Measurements from ENCODE around the gene PIK3C2G.

PIK3C2G gene

DNA sequence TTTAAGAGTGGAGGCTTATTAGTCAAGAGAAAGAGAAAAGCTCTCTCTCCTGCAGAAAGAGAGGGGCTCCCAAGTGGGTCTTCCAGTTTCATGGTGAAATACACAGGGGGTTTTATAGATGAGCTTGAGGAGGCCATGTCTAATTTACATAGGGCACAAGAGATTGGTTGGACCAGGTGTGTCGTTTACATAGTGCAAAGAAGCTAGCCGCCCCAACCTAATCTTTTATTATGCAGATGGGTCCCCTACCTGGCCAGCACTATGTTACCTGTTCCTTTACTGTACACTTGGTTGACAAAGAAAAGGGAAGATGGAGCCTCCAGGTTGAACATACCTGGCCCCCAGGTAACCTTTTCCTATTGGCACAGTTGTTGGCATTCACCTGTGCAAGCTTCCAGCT is 195.0 kb downstream of the PIK3C2G start:
- no peak overlapping the region for H2AFZ ChIP-seq (ENCODE audit: low read depth, low read length)
- H2AK5ac ChIP-seq (ENCODE audit: low read length, severe bottlenecking), result no peak overlapping the region
- no peak overlapping the region for H3K4ac ChIP-seq (ENCODE audit: low read depth in 1 of 2, low read length in 2 of 2)
- H2BK15ac ChIP-seq (ENCODE audit: low read depth, poor library complexity, severe bottlenecking), result no peak overlapping the region
- no peak overlapping the region for H3K9ac ChIP-seq (ENCODE audit: low read length)
- H3K23ac ChIP-seq (ENCODE audit: low read length in 2 of 2), result no peak overlapping the region
- no peak overlapping the region for H2BK120ac ChIP-seq (ENCODE audit: low read depth, low read length)
- peaks cover 5% of the 10 kb centered on the region for H3K9me3 ChIP-seq (ENCODE audit: control insufficient read depth, low read length)
- H3K4me3 ChIP-seq (ENCODE audit: insufficient read depth in 1 of 2, low read depth in 1 of 2, low read length in 2 of 2), result no peak overlapping the region
- H2BK5ac ChIP-seq (ENCODE audit: low read depth, low read length, poor library complexity, severe bottlenecking), result no peak overlapping the region
- H2BK12ac ChIP-seq (ENCODE audit: low read length in 2 of 2), result no peak overlapping the region
- no peak overlapping the region for H3K27ac ChIP-seq (ENCODE audit: low read length, poor library complexity, severe bottlenecking)
- no peaks in the 10 kb centered on the region for H3K27me3 ChIP-seq (ENCODE audit: control insufficient read depth in 1 of 2, insufficient read depth in 1 of 2, low read length in 2 of 2)
- H3K18ac ChIP-seq (ENCODE audit: low read depth in 1 of 2, low read length in 2 of 2), result no peak overlapping the region
- no peak overlapping the region for H4K8ac ChIP-seq (ENCODE audit: low read length)
- H3K79me1 ChIP-seq (replicated peaks; ENCODE audit: low read length, poor library complexity, severe bottlenecking), result no peaks in the 10 kb centered on the region
- no peaks in the 10 kb centered on the region for H3K36me3 ChIP-seq (ENCODE audit: control insufficient read depth in 1 of 2, insufficient read depth in 2 of 2, low read depth in 1 of 2, low read length in 2 of 2)
- DNase-seq, result no peak
- H3K14ac ChIP-seq (ENCODE audit: low read length in 2 of 2), result no peak overlapping the region
- H3K4me1 ChIP-seq (ENCODE audit: control insufficient read depth, insufficient read depth, low read depth, low read length), result no peaks in the 10 kb centered on the region
- H4K91ac ChIP-seq (ENCODE audit: low read length), result no peak overlapping the region
- WGBS, result 68% methylated on average over 2 of the region's 2 CpGs
- H3K4me2 ChIP-seq (ENCODE audit: low read length, poor library complexity, severe bottlenecking), result no peak overlapping the region

DNA sequence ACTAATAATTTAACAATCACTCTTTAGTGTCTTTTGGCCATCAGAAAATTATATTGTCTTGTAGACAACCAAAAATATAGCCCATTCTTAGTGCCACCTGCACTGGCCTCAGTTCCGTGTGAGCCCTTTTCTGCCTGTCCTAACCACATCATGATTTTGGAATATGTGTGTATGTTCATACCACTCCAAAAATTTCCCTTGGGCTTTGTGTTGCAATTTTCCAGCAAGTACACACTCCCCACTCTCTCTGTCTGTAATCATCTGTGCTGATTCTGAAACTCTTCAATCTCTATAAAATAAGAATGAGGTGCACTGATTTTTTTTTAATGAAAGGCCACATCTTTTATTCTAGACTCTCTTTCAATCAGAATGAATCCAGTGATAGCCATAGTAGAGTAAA is 196.0 kb downstream of the PIK3C2G start:
- WGBS, result 80% methylated on average over 1 of the region's 1 CpG
- Histone ChIP-seq H2AFZ (ENCODE audit: low read depth, low read length) (no peak overlapping the region), H3K23ac (ENCODE audit: low read length in 2 of 2) (no peak overlapping the region), H2BK12ac (ENCODE audit: low read length in 2 of 2) (no peak overlapping the region), H3K4me1 (ENCODE audit: control insufficient read depth, insufficient read depth, low read depth, low read length) (no peaks in the 10 kb centered on the region), H2BK120ac (ENCODE audit: low read depth, low read length) (no peak overlapping the region), H3K79me1 (replicated peaks; ENCODE audit: low read length, poor library complexity, severe bottlenecking) (no peaks in the 10 kb centered on the region), H3K36me3 (ENCODE audit: control insufficient read depth in 1 of 2, insufficient read depth in 2 of 2, low read depth in 1 of 2, low read length in 2 of 2) (no peaks in the 10 kb centered on the region), H3K27ac (ENCODE audit: low read length, poor library complexity, severe bottlenecking) (no peak overlapping the region), H4K91ac (ENCODE audit: low read length) (no peak overlapping the region), H3K4me2 (ENCODE audit: low read length, poor library complexity, severe bottlenecking) (no peak overlapping the region), H3K9me3 (ENCODE audit: control insufficient read depth, low read length) (peaks cover 5% of the 10 kb centered on the region), H2BK5ac (ENCODE audit: low read depth, low read length, poor library complexity, severe bottlenecking) (no peak overlapping the region), H3K14ac (ENCODE audit: low read length in 2 of 2) (no peak overlapping the region), H3K4me3 (ENCODE audit: insufficient read depth in 1 of 2, low read depth in 1 of 2, low read length in 2 of 2) (no peak overlapping the region), H3K4ac (ENCODE audit: low read depth in 1 of 2, low read length in 2 of 2) (no peak overlapping the region), H3K9ac (ENCODE audit: low read length) (no peak overlapping the region), H4K8ac (ENCODE audit: low read length) (no peak overlapping the region), H2BK15ac (ENCODE audit: low read depth, poor library complexity, severe bottlenecking) (no peak overlapping the region), H3K18ac (ENCODE audit: low read depth in 1 of 2, low read length in 2 of 2) (no peak overlapping the region), H2AK5ac (ENCODE audit: low read length, severe bottlenecking) (no peak overlapping the region), H3K27me3 (ENCODE audit: control insufficient read depth in 1 of 2, insufficient read depth in 1 of 2, low read length in 2 of 2) (no peaks in the 10 kb centered on the region)
- no peak for DNase-seq

DNA sequence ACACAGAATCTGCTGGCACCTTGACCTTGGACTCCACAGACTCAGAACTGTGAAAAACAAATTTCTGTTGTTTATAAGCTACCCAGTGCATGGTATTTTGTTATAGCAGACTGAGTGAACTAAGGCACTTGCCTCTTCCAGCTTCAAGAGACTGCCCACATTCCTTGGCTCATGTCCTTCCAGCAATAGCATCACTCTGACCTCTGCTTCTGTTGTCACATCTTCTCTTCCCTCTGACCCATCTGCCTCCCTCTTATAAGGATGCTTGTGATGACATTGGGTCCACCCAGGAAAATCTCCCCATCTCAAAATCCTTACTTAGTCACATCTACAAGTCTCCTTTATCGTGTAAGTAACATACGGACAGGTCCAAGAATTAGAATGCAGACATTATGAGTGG is 200.4 kb downstream of the PIK3C2G start:
- no peak overlapping the region for H3K4me2 ChIP-seq (ENCODE audit: low read length, poor library complexity, severe bottlenecking)
- no peak overlapping the region for H4K91ac ChIP-seq (ENCODE audit: low read length)
- no peaks in the 10 kb centered on the region for H3K79me1 ChIP-seq (replicated peaks; ENCODE audit: low read length, poor library complexity, severe bottlenecking)
- no peak overlapping the region for H3K23ac ChIP-seq (ENCODE audit: low read length in 2 of 2)
- no peak overlapping the region for H3K9ac ChIP-seq (ENCODE audit: low read length)
- no peak overlapping the region for H2BK15ac ChIP-seq (ENCODE audit: low read depth, poor library complexity, severe bottlenecking)
- H3K14ac ChIP-seq (ENCODE audit: low read length in 2 of 2), result no peak overlapping the region
- no peak overlapping the region for H4K8ac ChIP-seq (ENCODE audit: low read length)
- 100% methylated on average over 2 of the region's 2 CpGs for WGBS
- H3K4ac ChIP-seq (ENCODE audit: low read depth in 1 of 2, low read length in 2 of 2), result no peak overlapping the region
- no peak overlapping the region for H2AFZ ChIP-seq (ENCODE audit: low read depth, low read length)
- H3K27ac ChIP-seq (ENCODE audit: low read length, poor library complexity, severe bottlenecking), result no peak overlapping the region
- no peak overlapping the region for H2BK12ac ChIP-seq (ENCODE audit: low read length in 2 of 2)
- H3K27me3 ChIP-seq (ENCODE audit: control insufficient read depth in 1 of 2, insufficient read depth in 1 of 2, low read length in 2 of 2), result no peaks in the 10 kb centered on the region
- H3K36me3 ChIP-seq (ENCODE audit: control insufficient read depth in 1 of 2, insufficient read depth in 2 of 2, low read depth in 1 of 2, low read length in 2 of 2), result no peaks in the 10 kb centered on the region
- no peak for DNase-seq
- no peak overlapping the region for H2AK5ac ChIP-seq (ENCODE audit: low read length, severe bottlenecking)
- no peak overlapping the region for H3K4me3 ChIP-seq (ENCODE audit: insufficient read depth in 1 of 2, low read depth in 1 of 2, low read length in 2 of 2)
- H3K18ac ChIP-seq (ENCODE audit: low read depth in 1 of 2, low read length in 2 of 2), result no peak overlapping the region
- H3K4me1 ChIP-seq (ENCODE audit: control insufficient read depth, insufficient read depth, low read depth, low read length), result no peaks in the 10 kb centered on the region
- H2BK5ac ChIP-seq (ENCODE audit: low read depth, low read length, poor library complexity, severe bottlenecking), result no peak overlapping the region
- no peaks in the 10 kb centered on the region for H3K9me3 ChIP-seq (ENCODE audit: control insufficient read depth, low read length)
- no peak overlapping the region for H2BK120ac ChIP-seq (ENCODE audit: low read depth, low read length)

DNA sequence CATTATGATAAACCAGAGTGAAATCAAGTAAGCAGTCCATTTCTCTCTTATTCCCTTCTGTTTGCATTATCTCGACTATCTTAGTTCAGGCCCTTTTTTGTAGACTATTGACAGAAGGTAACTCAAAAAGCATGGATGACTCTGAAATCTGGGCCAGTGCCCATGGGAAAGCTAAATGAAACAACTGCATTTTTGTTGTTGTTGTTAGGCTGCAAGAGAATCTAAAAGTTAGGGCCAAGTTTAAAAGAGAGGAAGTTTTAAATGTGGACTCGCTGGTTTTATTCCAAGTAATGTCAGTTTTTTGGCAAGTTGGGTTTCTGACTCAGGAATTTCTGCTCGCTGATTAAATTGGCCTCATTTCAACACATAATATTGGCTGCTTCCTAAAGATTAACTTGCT is 201.1 kb downstream of the PIK3C2G start:
- Histone ChIP-seq H3K9me3 (ENCODE audit: control insufficient read depth, low read length) (no peaks in the 10 kb centered on the region), H3K4me3 (ENCODE audit: insufficient read depth in 1 of 2, low read depth in 1 of 2, low read length in 2 of 2) (no peak overlapping the region), H3K23ac (ENCODE audit: low read length in 2 of 2) (no peak overlapping the region), H3K4me1 (ENCODE audit: control insufficient read depth, insufficient read depth, low read depth, low read length) (no peaks in the 10 kb centered on the region), H4K91ac (ENCODE audit: low read length) (no peak overlapping the region), H3K27me3 (ENCODE audit: control insufficient read depth in 1 of 2, insufficient read depth in 1 of 2, low read length in 2 of 2) (no peaks in the 10 kb centered on the region), H2BK15ac (ENCODE audit: low read depth, poor library complexity, severe bottlenecking) (no peak overlapping the region), H3K9ac (ENCODE audit: low read length) (no peak overlapping the region), H2AFZ (ENCODE audit: low read depth, low read length) (no peak overlapping the region), H3K14ac (ENCODE audit: low read length in 2 of 2) (no peak overlapping the region), H3K4ac (ENCODE audit: low read depth in 1 of 2, low read length in 2 of 2) (no peak overlapping the region), H2BK120ac (ENCODE audit: low read depth, low read length) (no peak overlapping the region), H4K8ac (ENCODE audit: low read length) (no peak overlapping the region), H2BK5ac (ENCODE audit: low read depth, low read length, poor library complexity, severe bottlenecking) (no peak overlapping the region), H2BK12ac (ENCODE audit: low read length in 2 of 2) (no peak overlapping the region), H3K27ac (ENCODE audit: low read length, poor library complexity, severe bottlenecking) (no peak overlapping the region), H3K4me2 (ENCODE audit: low read length, poor library complexity, severe bottlenecking) (no peak overlapping the region), H2AK5ac (ENCODE audit: low read length, severe bottlenecking) (no peak overlapping the region), H3K18ac (ENCODE audit: low read depth in 1 of 2, low read length in 2 of 2) (no peak overlapping the region), H3K36me3 (ENCODE audit: control insufficient read depth in 1 of 2, insufficient read depth in 2 of 2, low read depth in 1 of 2, low read length in 2 of 2) (no peaks in the 10 kb centered on the region), H3K79me1 (replicated peaks; ENCODE audit: low read length, poor library complexity, severe bottlenecking) (no peaks in the 10 kb centered on the region)
- 92% methylated on average over 2 of the region's 3 CpGs for WGBS
- no peak for DNase-seq

Data from mesenchymal stem cell (in vitro differentiated cells and primary cell).